ENCODE measurements around the gene TTLL3.

DNA sequence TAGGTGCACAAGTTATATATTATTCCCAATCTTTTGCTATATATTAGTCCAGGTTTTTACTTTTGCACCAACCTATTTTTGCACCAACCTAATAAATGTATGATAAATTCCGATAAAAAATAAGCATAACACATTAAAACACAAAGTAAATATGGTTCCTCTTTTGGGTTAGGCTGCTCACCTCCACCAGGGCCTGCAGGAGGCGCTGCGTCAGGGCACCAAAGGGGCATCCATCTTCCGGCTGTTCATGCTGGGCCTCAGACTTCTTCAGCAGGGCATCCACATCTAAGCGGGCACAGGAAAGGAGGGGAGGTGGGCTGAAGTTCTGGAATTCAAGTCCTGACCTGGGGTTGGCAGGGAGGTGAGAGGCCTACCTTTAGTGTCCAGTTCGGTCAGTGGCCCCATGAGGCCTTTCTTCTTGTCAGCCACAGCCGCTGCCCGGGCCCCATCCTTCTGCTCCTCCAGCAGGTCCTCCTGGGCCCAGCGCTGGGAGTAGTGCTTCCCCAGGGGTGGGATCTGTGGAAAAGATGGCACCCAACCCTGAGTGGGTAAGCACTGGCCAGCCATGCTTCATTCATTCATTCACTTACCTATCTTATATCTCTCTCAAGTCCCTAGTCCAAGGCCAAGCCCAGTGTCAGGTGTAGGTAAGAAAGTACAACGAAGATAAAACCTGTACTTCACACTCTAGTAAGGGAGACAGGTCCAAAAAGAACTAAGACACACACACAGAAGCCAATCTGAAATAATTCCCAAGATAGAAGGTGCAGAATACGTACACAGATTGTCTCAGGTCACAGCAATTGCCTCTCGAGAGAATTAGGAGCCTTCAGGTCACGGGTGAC lies 23.0 kb upstream of the TTLL3 start:
- TF ChIP-seq, protein P1, sequence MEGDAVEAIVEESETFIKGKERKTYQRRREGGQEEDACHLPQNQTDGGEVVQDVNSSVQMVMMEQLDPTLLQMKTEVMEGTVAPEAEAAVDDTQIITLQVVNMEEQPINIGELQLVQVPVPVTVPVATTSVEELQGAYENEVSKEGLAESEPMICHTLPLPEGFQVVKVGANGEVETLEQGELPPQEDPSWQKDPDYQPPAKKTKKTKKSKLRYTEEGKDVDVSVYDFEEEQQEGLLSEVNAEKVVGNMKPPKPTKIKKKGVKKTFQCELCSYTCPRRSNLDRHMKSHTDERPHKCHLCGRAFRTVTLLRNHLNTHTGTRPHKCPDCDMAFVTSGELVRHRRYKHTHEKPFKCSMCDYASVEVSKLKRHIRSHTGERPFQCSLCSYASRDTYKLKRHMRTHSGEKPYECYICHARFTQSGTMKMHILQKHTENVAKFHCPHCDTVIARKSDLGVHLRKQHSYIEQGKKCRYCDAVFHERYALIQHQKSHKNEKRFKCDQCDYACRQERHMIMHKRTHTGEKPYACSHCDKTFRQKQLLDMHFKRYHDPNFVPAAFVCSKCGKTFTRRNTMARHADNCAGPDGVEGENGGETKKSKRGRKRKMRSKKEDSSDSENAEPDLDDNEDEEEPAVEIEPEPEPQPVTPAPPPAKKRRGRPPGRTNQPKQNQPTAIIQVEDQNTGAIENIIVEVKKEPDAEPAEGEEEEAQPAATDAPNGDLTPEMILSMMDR (optimal IDR thresholded peaks at IDR 0.05 in 1 of 3, IDR thresholded peaks at IDR 0.05 in 1 of 3, conservative IDR thresholded peaks at IDR 0.05 in 1 of 3; ENCODE audit: extremely low read depth in 1 of 3, insufficient read depth in 2 of 3, low read length in 3 of 3), result peak; percentile 49 to 54 (median 50)
- TF ChIP-seq EZH2 (IDR thresholded peaks at IDR 0.05; ENCODE audit: low read length), result no peak
